ENCODE results near the gene PRIM1.

Gene PRIM1

GRCh38 chr12:56699020-56699661 lies 53.0 kb downstream of the PRIM1 start:
- TF ChIP-seq ZFP30 (CRISPR knock-in tag; IDR thresholded peaks at IDR 0.05) (no peak), PATZ1 (CRISPR knock-in tag; IDR thresholded peaks at IDR 0.05; ENCODE audit: borderline replicate concordance) (no peak), CREB5 (CRISPR knock-in tag; IDR thresholded peaks at IDR 0.05; ENCODE audit: low read depth) (no peak), ZFP3 (CRISPR knock-in tag; IDR thresholded peaks at IDR 0.05) (no peak), TSHZ2 (CRISPR knock-in tag; IDR thresholded peaks at IDR 0.05) (no peak), GLIS3 (CRISPR knock-in tag; IDR thresholded peaks at IDR 0.05) (no peak)
- no peak for ATAC-seq

GRCh38 chr12:56695327-56696101 lies 56.6 kb downstream of the PRIM1 start:
- peak; percentile 70 for ATAC-seq
- TF ChIP-seq ISL1 (CRISPR knock-in tag; IDR thresholded peaks at IDR 0.05) = no peak
- TF ChIP-seq TOX (CRISPR knock-in tag; IDR thresholded peaks at IDR 0.05; ENCODE audit: borderline replicate concordance) = no peak
- no peak for TF ChIP-seq ZNF70 (CRISPR knock-in tag; IDR thresholded peaks at IDR 0.05)
- no peak for TF ChIP-seq ZNF8 (CRISPR knock-in tag; IDR thresholded peaks at IDR 0.05)
- TF ChIP-seq ARNTL (CRISPR knock-in tag; IDR thresholded peaks at IDR 0.05; ENCODE audit: borderline replicate concordance, low read depth) = no peak
- no peak for TF ChIP-seq ZNF565 (CRISPR knock-in tag; conservative IDR thresholded peaks at IDR 0.05; ENCODE audit: low read depth)
- no peak for TF ChIP-seq POU6F1 (CRISPR knock-in tag; IDR thresholded peaks at IDR 0.05; ENCODE audit: borderline replicate concordance, low read depth)
- no peak for TF ChIP-seq GLIS3 (CRISPR knock-in tag; IDR thresholded peaks at IDR 0.05)
- no peak for TF ChIP-seq TCF4 (CRISPR knock-in tag; IDR thresholded peaks at IDR 0.05; ENCODE audit: borderline replicate concordance)
- no peak for TF ChIP-seq PPARA (CRISPR knock-in tag; IDR thresholded peaks at IDR 0.05; ENCODE audit: borderline replicate concordance)
- TF ChIP-seq ZFP3 (CRISPR knock-in tag; IDR thresholded peaks at IDR 0.05) = no peak
- no peak for TF ChIP-seq ZFP30 (CRISPR knock-in tag; IDR thresholded peaks at IDR 0.05)

GRCh38 chr12:56694161-56694560 lies 58.0 kb downstream of the PRIM1 start:
- ATAC-seq = no peak
- TF ChIP-seq ISL1 (CRISPR knock-in tag; IDR thresholded peaks at IDR 0.05) (no peak), ZFP30 (CRISPR knock-in tag; IDR thresholded peaks at IDR 0.05) (no peak), GLIS3 (CRISPR knock-in tag; IDR thresholded peaks at IDR 0.05) (no peak), ZFP3 (CRISPR knock-in tag; IDR thresholded peaks at IDR 0.05) (no peak), ARNTL (CRISPR knock-in tag; IDR thresholded peaks at IDR 0.05; ENCODE audit: borderline replicate concordance, low read depth) (no peak), POU6F1 (CRISPR knock-in tag; IDR thresholded peaks at IDR 0.05; ENCODE audit: borderline replicate concordance, low read depth) (no peak), PATZ1 (CRISPR knock-in tag; IDR thresholded peaks at IDR 0.05; ENCODE audit: borderline replicate concordance) (no peak), TSHZ2 (CRISPR knock-in tag; IDR thresholded peaks at IDR 0.05) (no peak), ESRRG (CRISPR knock-in tag; IDR thresholded peaks at IDR 0.05) (no peak), CSDC2 (CRISPR knock-in tag; IDR thresholded peaks at IDR 0.05) (no peak), BACH2 (CRISPR knock-in tag; IDR thresholded peaks at IDR 0.05; ENCODE audit: borderline replicate concordance) (no peak), CREB5 (CRISPR knock-in tag; IDR thresholded peaks at IDR 0.05; ENCODE audit: low read depth) (no peak), ZC3H10 (CRISPR knock-in tag; IDR thresholded peaks at IDR 0.05) (no peak)
